Measurements from ENCODE around the gene ASB8. TPM values are rescaled to one million over a fixed set of nuclear protein-coding genes. Genes with fewer than 3 reads are reported as not detected.

Gene ASB8
- total and polyA plus RNA-seq, 2 of the 4 experiments (the other 2 are of a cell fraction) = 22.9 to 26.7 TPM

GRCh38 chr12:48165089-48165981, 8.0 kb upstream of the ASB8 start:
- Histone ChIP-seq H2AK5ac (ENCODE audit: low read depth, low read length) (no peak overlapping the region), H3K27ac (ENCODE audit: insufficient read depth, low read length) (no peak overlapping the region), H2BK5ac (ENCODE audit: low read depth, low read length, poor library complexity, severe bottlenecking) (no peak overlapping the region), H4K91ac (ENCODE audit: insufficient read depth, low read depth, low read length) (no peak overlapping the region), H2BK20ac (ENCODE audit: low read depth, low read length) (no peak overlapping the region), H3K4me2 (ENCODE audit: low read depth, low read length) (no peak overlapping the region), H4K20me1 (ENCODE audit: insufficient read depth, low read length) (no peaks in the 10 kb centered on the region), H3K4ac (ENCODE audit: low read depth, low read length) (no peak overlapping the region), H3K9me1 (ENCODE audit: insufficient read depth, low read length) (no peaks in the 10 kb centered on the region), H3K4me1 (ENCODE audit: control insufficient read depth, insufficient read depth, low read length) (no peaks in the 10 kb centered on the region), H2AFZ (replicated peaks; ENCODE audit: low read length, poor library complexity) (no peak overlapping the region), H2BK15ac (ENCODE audit: low read depth, low read length) (no peak overlapping the region), H2BK120ac (ENCODE audit: low read depth, low read length) (no peak overlapping the region), H4K8ac (ENCODE audit: low read depth in 2 of 2, low read length in 2 of 2) (no peak overlapping the region), H3K4me3 (ENCODE audit: insufficient read depth, low read depth, low read length) (no peak overlapping the region), H3K18ac (ENCODE audit: low read depth, low read length) (no peak overlapping the region), H3K79me1 (ENCODE audit: low read depth in 1 of 2, low read length in 2 of 2) (no peaks in the 10 kb centered on the region), H3K9ac (ENCODE audit: low read depth, low read length) (no peak overlapping the region), H2AK9ac (replicated peaks; ENCODE audit: low read depth, low read length, poor library complexity) (no peak overlapping the region), H4K5ac (ENCODE audit: low read depth, low read length) (no peak overlapping the region), H3K23ac (ENCODE audit: low read depth, low read length) (no peak overlapping the region), H3K27me3 (ENCODE audit: control insufficient read depth, insufficient read depth, low read length) (peaks cover 7% of the 10 kb centered on the region), H3K9me3 (ENCODE audit: control insufficient read depth, insufficient read depth, low read length) (no peaks in the 10 kb centered on the region), H3K36me3 (ENCODE audit: control insufficient read depth, insufficient read depth, low read length) (no peaks in the 10 kb centered on the region), H3K56ac (ENCODE audit: extremely low read depth, insufficient read depth, low read length) (no peak overlapping the region), H3K14ac (replicated peaks; ENCODE audit: low read depth, low read length) (no peak overlapping the region)
- intact Hi-C loops (cut with micrococcal nuclease) = loop anchor here (1.0 to 10.0 kb wide), 4 partner anchors 81 to 452 kb away; partner anchors contain the start of gene TMEM106C
- peak; percentile 68 for DNase-seq
- in situ Hi-C loops (cut with MboI; ENCODE audit: low sequenced_read_pairs) = no loop called here
- ChIA-PET CTCF (interaction anchor here (0.9 to 1.9 kb wide), 3 partner anchors 8 to 33 kb away, joined by 4 read pairs; partner anchors contain the start of gene ASB8), POLR2A (ENCODE audit: unreplicated experiment) (no interaction called here)
- TF ChIP-seq MAFK (IDR thresholded peaks at IDR 0.05; ENCODE audit: low read depth, low read length) = no peak
- no peak for TF ChIP-seq FOS (IDR thresholded peaks at IDR 0.05; ENCODE audit: low read depth, low read length)
- TF ChIP-seq RCOR1 (IDR thresholded peaks at IDR 0.05; ENCODE audit: insufficient replicate concordance, low read length) = no peak
- TF ChIP-seq POLR2A (IDR thresholded peaks at IDR 0.05; ENCODE audit: low read depth, low read length) = no peak
- peak; percentile 83 for TF ChIP-seq RAD21 (IDR thresholded peaks at IDR 0.05; ENCODE audit: low read length)
- no peak for TF ChIP-seq RFX5 (IDR thresholded peaks at IDR 0.05; ENCODE audit: low read depth, low read length)
- TF ChIP-seq MXI1 (IDR thresholded peaks at IDR 0.05; ENCODE audit: borderline replicate concordance, low read depth, low read length) = no peak
- peak; percentile 65 for TF ChIP-seq SMC3 (IDR thresholded peaks at IDR 0.05; ENCODE audit: low read depth, low read length)
- no peak for TF ChIP-seq MAZ (IDR thresholded peaks at IDR 0.05; ENCODE audit: borderline replicate concordance, low read depth, low read length)
- TF ChIP-seq CEBPB (IDR thresholded peaks at IDR 0.05; ENCODE audit: low read depth, low read length) = no peak
- TF ChIP-seq ELK1 (IDR thresholded peaks at IDR 0.05; ENCODE audit: borderline replicate concordance, low read depth, low read length) = no peak
- TF ChIP-seq CTCF (conservative IDR thresholded peaks at IDR 0.05; ENCODE audit: low read depth, low read length) = peak; percentile 84
- TF ChIP-seq CHD1 (IDR thresholded peaks at IDR 0.05; ENCODE audit: low read depth, low read length) = no peak
- WGBS, 2 experiments (ENCODE audit: extremely low coverage in 2 of 2, insufficient read length in 1 of 2) = no CpG with 5 or more reads among the region's 2 CpGs
- BruUV-seq (replicated peaks) = no TSS peak
- dilution Hi-C loops (cut with HindIII; ENCODE audit: low sequenced_read_pairs, unreplicated experiment) = no loop called here
- peak; percentile 57; the same call in 1 of the 2 replicates for ATAC-seq (ENCODE audit: low read depth)

All from IMR-90 (cell line).